H9 (cell line): ENCODE measurements around the gene CHDH. TPM values are rescaled to one million over a fixed set of nuclear protein-coding genes. Genes with fewer than 3 reads are reported as not detected.

Source experiments
- DNase-seq: peaks from one replicate; pipeline ENCODE4 v3.0.0-alpha.2; 2017
- H2AFZ ChIP-seq: one replicate; pipeline ENCODE4 v1.6.1; 2013; ENCODE audit warnings: mild to moderate bottlenecking, low read length, control low read depth, moderate library complexity
- H2AK5ac ChIP-seq: 2 replicates; pipeline ENCODE4 v1.6.1; 2013; ENCODE audit warnings: low read length, control low read depth, mixed read lengths; ENCODE audit not compliant: insufficient read length
- H2BK120ac ChIP-seq: one replicate; pipeline ENCODE4 v1.6.1; 2013; ENCODE audit warnings: low read depth, mild to moderate bottlenecking, low read length, control low read depth, inconsistent platforms; ENCODE audit not compliant: poor library complexity, severe bottlenecking
- H2BK12ac ChIP-seq: 2 replicates; pipeline ENCODE4 v1.6.1; 2013; ENCODE audit warnings: low read length, control low read depth, mixed read lengths, low read depth; ENCODE audit not compliant: insufficient read length
- H2BK15ac ChIP-seq: 2 replicates; pipeline ENCODE4 v1.6.1; 2013; ENCODE audit warnings: low read depth, low read length, control low read depth
- H2BK20ac ChIP-seq: one replicate; pipeline ENCODE4 v1.6.1; 2013; ENCODE audit warnings: low read depth, mild to moderate bottlenecking, low read length, control low read depth, inconsistent platforms; ENCODE audit not compliant: poor library complexity, severe bottlenecking
- H2BK5ac ChIP-seq: 2 replicates; pipeline ENCODE4 v1.6.1; 2013; ENCODE audit warnings: low read length, control low read depth, mixed read lengths; ENCODE audit not compliant: insufficient read length
- H3K14ac ChIP-seq: 2 replicates; pipeline ENCODE4 v1.6.1; 2013; ENCODE audit warnings: low read length, control low read depth; ENCODE audit not compliant: insufficient read depth
- H3K18ac ChIP-seq: 2 replicates; pipeline ENCODE4 v1.6.1; 2013; ENCODE audit warnings: low read depth, mild to moderate bottlenecking, mixed read lengths, low read length, control low read depth; ENCODE audit not compliant: insufficient read length
- H3K23ac ChIP-seq: 2 replicates; pipeline ENCODE4 v1.6.1; 2013; ENCODE audit warnings: low read length, control low read depth, mixed read lengths, low read depth; ENCODE audit not compliant: insufficient read length
- H3K23me2 ChIP-seq: 2 replicates; pipeline ENCODE4 v1.6.1; 2013; ENCODE audit warnings: low read depth, mild to moderate bottlenecking, mixed read lengths, low read length, control low read depth; ENCODE audit not compliant: insufficient read length, poor library complexity, severe bottlenecking
- H3K27ac ChIP-seq: 2 replicates; pipeline ENCODE4 v1.5.1; 2013; ENCODE audit warnings: low read length, control low read depth, mixed read lengths, low read depth; ENCODE audit not compliant: insufficient read length
- H3K27me3 ChIP-seq: 2 replicates; pipeline ENCODE4 v1.6.1; 2013; ENCODE audit warnings: low read length, control low read depth, inconsistent platforms; ENCODE audit not compliant: insufficient read depth
- H3K4ac ChIP-seq: 2 replicates; pipeline ENCODE4 v1.6.1; 2013; ENCODE audit warnings: low read depth, mild to moderate bottlenecking, control low read depth, inconsistent platforms, low read length, moderate library complexity
- H3K4me1 ChIP-seq: 2 replicates; pipeline ENCODE4 v1.6.1; 2013; ENCODE audit warnings: low read length, control low read depth, inconsistent platforms; ENCODE audit not compliant: insufficient read depth
- H3K4me2 ChIP-seq: 2 replicates; pipeline ENCODE4 v1.6.1; 2013; ENCODE audit warnings: low read length, control low read depth, mixed read lengths; ENCODE audit not compliant: insufficient read length, insufficient read depth
- H3K56ac ChIP-seq: 2 replicates; pipeline ENCODE4 v1.6.1; 2013; ENCODE audit warnings: low read depth, mild to moderate bottlenecking, mixed read lengths, low read length, control low read depth; ENCODE audit not compliant: insufficient read length
- H3K79me1 ChIP-seq: 2 replicates; pipeline ENCODE4 v1.6.1; 2013; ENCODE audit warnings: low read depth, mild to moderate bottlenecking, moderate library complexity, low read length, control low read depth, inconsistent platforms; ENCODE audit not compliant: insufficient read depth, poor library complexity, severe bottlenecking
- H3K79me2 ChIP-seq: 2 replicates; pipeline ENCODE4 v1.6.1; 2013; ENCODE audit warnings: low read length, control low read depth, inconsistent platforms; ENCODE audit not compliant: insufficient read depth
- H3K9ac ChIP-seq: 2 replicates; pipeline ENCODE4 v1.6.1; 2013; ENCODE audit warnings: low read length, control low read depth, mixed read lengths; ENCODE audit not compliant: insufficient read length; ENCODE audit errors: extremely low read depth
- H3K9me3 ChIP-seq: one replicate; pipeline ENCODE4 v1.6.1; 2013; ENCODE audit warnings: low read depth, low read length, inconsistent platforms; ENCODE audit not compliant: control insufficient read depth
- H3T11ph ChIP-seq: one replicate; pipeline ENCODE4 v1.6.1; 2013; ENCODE audit warnings: mild to moderate bottlenecking, low read length, control low read depth, inconsistent platforms
- H4K20me1 ChIP-seq: one replicate; pipeline ENCODE4 v1.6.1; 2013; ENCODE audit not compliant: control insufficient read depth, insufficient read length, insufficient read depth
- H4K5ac ChIP-seq: 2 replicates; pipeline ENCODE4 v1.6.1; 2013; ENCODE audit warnings: low read depth, mild to moderate bottlenecking, mixed read lengths, low read length, control low read depth; ENCODE audit not compliant: insufficient read length
- H4K8ac ChIP-seq: replicated peaks from 2 replicates; pipeline ENCODE4 v1.6.1; 2013; ENCODE audit warnings: low read length, control low read depth, mixed read lengths, low read depth; ENCODE audit not compliant: insufficient read length
- H4K91ac ChIP-seq: 2 replicates; pipeline ENCODE4 v1.6.1; 2013; ENCODE audit warnings: low read depth, mild to moderate bottlenecking, moderate library complexity, mixed read lengths, low read length, control low read depth; ENCODE audit not compliant: insufficient read length
- H3K27ac Mint-ChIP-seq, 3 experiments: 2 replicates in 2 of 3; 3 replicates in 1 of 3; pipeline ENCODE4 v1.8.0; 2020 to 2021; ENCODE audit warnings: mixed read lengths in 3 of 3, mild to moderate bottlenecking in 1 of 3, moderate library complexity in 1 of 3
- H3K27me3 Mint-ChIP-seq: 2 replicates; pipeline ENCODE4 v1.8.0; 2021; ENCODE audit warnings: low read depth, mild to moderate bottlenecking, moderate library complexity, mixed read lengths
- H3K36me3 Mint-ChIP-seq, 3 experiments: 2 replicates in 2 of 3; 3 replicates in 1 of 3; pipeline ENCODE4 v1.8.0; 2020 to 2021; ENCODE audit warnings: low read depth in 3 of 3, mixed read lengths in 3 of 3; ENCODE audit not compliant: insufficient read depth in 1 of 3
- H3K4me1 Mint-ChIP-seq, 2 experiments: 2 replicates each; pipeline ENCODE4 v1.8.0; 2020; ENCODE audit warnings: mixed read lengths in 2 of 2
- H3K4me3 Mint-ChIP-seq, 2 experiments: 2 replicates in 1 of 2; 3 replicates in 1 of 2; pipeline ENCODE4 v1.8.0; 2020 to 2021; ENCODE audit warnings: mild to moderate bottlenecking in 2 of 2, mixed read lengths in 2 of 2, moderate library complexity in 1 of 2
- H3K9me3 Mint-ChIP-seq, 2 experiments: 2 replicates in 1 of 2; 3 replicates in 1 of 2; pipeline ENCODE4 v1.8.0; 2020; ENCODE audit warnings: mild to moderate bottlenecking in 2 of 2, mixed read lengths in 2 of 2, moderate library complexity in 1 of 2
- CTCF ChIP-seq: fragments of 200-600 bp; sonication (generic); conservative IDR thresholded peaks from 3 replicates; pipeline ENCODE4 v1.8.0; 2021; ENCODE audit warnings: antibody characterized with exemption, mild to moderate bottlenecking
- WGBS: extraction: QIAGEN DNeasy Blood & Tissue Kit; methylation state at CpG from one replicate; pipeline ENCODE4 v1.1.7; 2013; ENCODE audit warnings: missing lambda C conversion rate, low lambda C conversion rate, mixed read lengths; ENCODE audit not compliant: insufficient read length; ENCODE audit errors: extremely low coverage; 5-methylcytosine and 5-hydroxymethylcytosine counted together
- total RNA-seq: library from RNA; stranded (reverse); gene quantifications from 2 replicates; pipeline ENCODE4 v1.2.1, GENCODE V29; 2021

The CHDH gene
- total RNA-seq, 1 experiment from 2014 or later = 11.0 TPM

- no peak overlapping the region for H3K4me2 ChIP-seq
- no peak for TF ChIP-seq CTCF
Measured at GRCh38 chr3:53773611-53774368, 72.4 kb downstream of the CHDH start.

More at GRCh38 chr3:53773611-53774368, 72.4 kb downstream of the CHDH start:
- Histone ChIP-seq H3K79me1 (no peaks in the 10 kb centered on the region), H2BK5ac (no peak overlapping the region), H3K9me3 (no peaks in the 10 kb centered on the region), H3K56ac (no peak overlapping the region), H4K20me1 (no peaks in the 10 kb centered on the region), H3K4me1 (no peaks in the 10 kb centered on the region; the same call in 1 of the 2 replicates), H4K91ac (no peak overlapping the region), H3K23ac (no peak overlapping the region), H4K5ac (no peak overlapping the region), H2BK12ac (no peak overlapping the region), H3K14ac (no peak overlapping the region), H2AK5ac (no peak overlapping the region), H3K27me3 (no peaks in the 10 kb centered on the region), H2BK20ac (no peak overlapping the region), H2BK120ac (no peak overlapping the region), H3K27ac (no peak overlapping the region), H3T11ph (no peak overlapping the region), H2AFZ (no peak overlapping the region), H2BK15ac (no peak overlapping the region), H3K18ac (no peak overlapping the region), H3K9ac (no peak overlapping the region), H3K23me2 (no peaks in the 10 kb centered on the region), H4K8ac (no peak overlapping the region), H3K79me2 (no peaks in the 10 kb centered on the region), H3K4ac (no peak overlapping the region)
- Mint-ChIP-seq H3K27me3 (peaks cover 3% of the 10 kb centered on the region; the same call in 1 of the 2 replicates), H3K4me1 (peaks cover 31 to 37% of the 10 kb centered on the region in 2 experiments), H3K27ac (peak overlapping the region in 2 of 3 experiments; percentile 40 to 41; a peak in 3 of 7 replicates), H3K9me3 (no peaks in the 10 kb centered on the region), H3K4me3 (no peak overlapping the region; a peak in 1 of 5 replicates), H3K36me3 (no peaks in the 10 kb centered on the region)
- WGBS = no CpG with 5 or more reads among the region's 10 CpGs
- DNase-seq = no peak
